Esophagus muscularis mucosa (tissue), 4 donors: ENCODE data around the gene TLK1. TPM values are rescaled to one million over a fixed set of nuclear protein-coding genes. Genes with fewer than 3 reads are reported as not detected.

Source experiments
- DNase-seq: peaks from one replicate; pipeline ENCODE4 v3.0.0-alpha.2; 2017; ENCODE audit errors: extremely low spot score
- H3K27ac ChIP-seq, 4 donors: fragments of 200-600 bp; sonication (generic); replicated peaks in 1 of 4; 1 replicate in 3 of 4; 2 replicates in 1 of 4; pipeline ENCODE4 v1.5.1; 2016 to 2019; ENCODE audit warnings: mild to moderate bottlenecking in 1 of 4
- H3K27me3 ChIP-seq, 4 donors: fragments of 200-600 bp; sonication (generic); one replicate each; pipeline versions ENCODE4 v1.5.1 to v1.6.0; 2016 to 2019
- H3K36me3 ChIP-seq, 4 donors: fragments of 200-600 bp; sonication (generic); one replicate each; pipeline ENCODE4 v1.5.1; 2016 to 2019
- H3K4me1 ChIP-seq, 4 donors: fragments of 200-600 bp; sonication (generic); one replicate each; pipeline ENCODE4 v1.5.1; 2016 to 2019
- H3K4me3 ChIP-seq, 4 donors: fragments of 200-600 bp; sonication (generic); 1 replicate in 2 of 4; 2 replicates in 2 of 4; pipeline ENCODE4 v1.5.1; 2016 to 2019; ENCODE audit warnings: mild to moderate bottlenecking in 4 of 4, moderate library complexity in 1 of 4
- H3K9me3 ChIP-seq, 4 donors: fragments of 200-600 bp; sonication (generic); 1 replicate in 3 of 4; 2 replicates in 1 of 4; pipeline ENCODE4 v1.5.1; 2016 to 2019
- CTCF ChIP-seq, 3 experiments: fragments of 200-600 bp in 2 of 3; fragments of 450-650 bp in 1 of 3; sonication (generic) in 2 of 3; IDR thresholded peaks; one replicate each; pipeline ENCODE4 v1.5.1; 2017 to 2019; ENCODE audit warnings: antibody characterized with exemption in 3 of 3, mild to moderate bottlenecking in 2 of 3, moderate library complexity in 1 of 3
- EP300 ChIP-seq: sonication (generic); formaldehyde crosslinking; IDR thresholded peaks from one replicate; pipeline ENCODE4 v1.6.1; 2017; ENCODE audit warnings: antibody characterized with exemption
- POLR2A ChIP-seq: fragments of 450-650 bp; IDR thresholded peaks from one replicate; pipeline ENCODE4 v1.6.1; 2017; ENCODE audit warnings: antibody characterized with exemption, moderate library complexity, mild to moderate bottlenecking, low read depth
- POLR2AphosphoS5 ChIP-seq, 2 donors: sonication (generic); formaldehyde crosslinking; IDR thresholded peaks; one replicate each; pipeline ENCODE4 v1.6.1; 2017; ENCODE audit warnings: antibody characterized with exemption in 2 of 2
- WGBS: methylation state at CpG from one replicate; pipeline ENCODE4 v1.1.5; 2018; 5-methylcytosine and 5-hydroxymethylcytosine counted together
- intact Hi-C: fragments of 100-400 bp; cut with DNase I; formaldehyde crosslinking; loops from one replicate; pipeline ENCODE4 v1.15.1; 2023
- total RNA-seq, 4 donors: library from RNA; depleted of rRNA; stranded (reverse); fragments of >200 nt; gene quantifications; one replicate each; pipeline versions ENCODE4 v1.1.0 to v1.2.1, GENCODE V29; 2016

Gene TLK1
- total RNA-seq: 10 to 100 TPM; 27.9 to 46.1 (median 34.0) TPM

GRCh38 chr2:171160119-171160955 is at the start of gene TLK1:
Gene TLK1, minus strand, starts transcription at chr2:171160893. Its CDS starts 465 bp downstream, at chr2:171160428.
- Histone ChIP-seq H3K27me3 (no peaks in the 10 kb centered on the region), H3K4me3 (peak within 1 kb of the TSS; percentile 73 to 94 (median 90)), H3K36me3 (no peaks in the 10 kb centered on the region), H3K4me1 (peaks cover 9 to 45% (median 41%) of the 10 kb centered on the region in 4 donors), H3K9me3 (no peaks in the 10 kb centered on the region), H3K27ac (peak within 1 kb of the TSS; percentile 95 to 98 (median 96))
- TF ChIP-seq POLR2AphosphoS5 (IDR thresholded peaks at IDR 0.05): peak in 1 of 2 donors; percentile 52
- no peak for TF ChIP-seq EP300
- DNase-seq: peak; percentile 94
- under 1% methylated on average over 36 of the region's 97 CpGs for WGBS
- intact Hi-C loops: loop anchor here (5.0 kb wide), 1 partner anchor 257 kb away; no protein-coding TSS in a partner anchor

- intact Hi-C loops: no loop called here
- DNase-seq: no peak
- Histone ChIP-seq H3K4me3 (no peak overlapping the region), H3K27me3 (no peaks in the 10 kb centered on the region), H3K9me3 (no peaks in the 10 kb centered on the region), H3K4me1 (peaks cover 0 to 10% (median 0%) of the 10 kb centered on the region in 4 donors), H3K36me3 (no peaks in the 10 kb centered on the region), H3K27ac (no peak overlapping the region)
- WGBS: 93% methylated on average over 9 of the region's 9 CpGs
- TF ChIP-seq CTCF (IDR thresholded peaks at IDR 0.05) (no peak), POLR2A (no peak), POLR2AphosphoS5 (IDR thresholded peaks at IDR 0.05) (no peak), EP300 (no peak)
Measured at GRCh38 chr2:171210216-171210863, 49.6 kb upstream of the TLK1 start.

GRCh38 chr2:171208657-171209056 is 48.0 kb upstream of the TLK1 start:
- intact Hi-C loops: no loop called here
- no peak for TF ChIP-seq CTCF (IDR thresholded peaks at IDR 0.05)
- no peak for TF ChIP-seq EP300
- no peak for TF ChIP-seq POLR2AphosphoS5 (IDR thresholded peaks at IDR 0.05)
- no peak for TF ChIP-seq POLR2A
- no peaks in the 10 kb centered on the region for H3K36me3 ChIP-seq
- H3K9me3 ChIP-seq: no peaks in the 10 kb centered on the region
- DNase-seq: no peak
- no peak overlapping the region for H3K4me3 ChIP-seq
- no peaks in the 10 kb centered on the region for H3K27me3 ChIP-seq
- H3K4me1 ChIP-seq: peaks cover 0 to 10% (median 0%) of the 10 kb centered on the region in 4 donors
- no peak overlapping the region for H3K27ac ChIP-seq

GRCh38 chr2:171206422-171207115 is 45.9 kb upstream of the TLK1 start:
- Histone ChIP-seq H3K9me3 (no peaks in the 10 kb centered on the region), H3K36me3 (no peaks in the 10 kb centered on the region), H3K4me3 (no peak overlapping the region), H3K4me1 (peaks cover 0 to 10% (median 0%) of the 10 kb centered on the region in 4 donors), H3K27ac (no peak overlapping the region), H3K27me3 (no peaks in the 10 kb centered on the region)
- WGBS: 98% methylated on average over 2 of the region's 2 CpGs
- no peak for DNase-seq
- intact Hi-C loops: no loop called here
- no peak for TF ChIP-seq POLR2AphosphoS5 (IDR thresholded peaks at IDR 0.05)
- TF ChIP-seq POLR2A: no peak
- no peak for TF ChIP-seq EP300
- TF ChIP-seq CTCF (IDR thresholded peaks at IDR 0.05): no peak

- intact Hi-C loops: no loop called here
- WGBS: 93% methylated on average over 2 of the region's 2 CpGs
- no peak for DNase-seq
- H3K4me3 ChIP-seq: no peak overlapping the region
- no peaks in the 10 kb centered on the region for H3K27me3 ChIP-seq
- H3K4me1 ChIP-seq: peaks cover 0 to under 1% (median 0%) of the 10 kb centered on the region in 4 donors
- H3K9me3 ChIP-seq: no peaks in the 10 kb centered on the region
- H3K27ac ChIP-seq: no peak overlapping the region
- no peaks in the 10 kb centered on the region for H3K36me3 ChIP-seq
- TF ChIP-seq POLR2A (no peak), POLR2AphosphoS5 (IDR thresholded peaks at IDR 0.05) (no peak), EP300 (no peak), CTCF (IDR thresholded peaks at IDR 0.05) (no peak)
Measured at GRCh38 chr2:171205551-171205950, 44.9 kb upstream of the TLK1 start.
